ENCODE measurements around the gene RBBP8NL. TPM values are rescaled to one million over a fixed set of nuclear protein-coding genes. Genes with fewer than 3 reads are reported as not detected.
"Not testable (repeated sequence)": the region's sequence is repeated elsewhere in the genome, so short reads cannot be mapped to it uniquely, and the experiment has no call there.

The RBBP8NL gene
- total and polyA plus RNA-seq, 5 donors from 2014 or later, result not detected

GRCh38 chr20:62426059-62426348, 1.3 kb downstream of the RBBP8NL start:
- not testable (repeated sequence) for H3K27ac ChIP-seq (ENCODE audit: insufficient read depth, low read length, poor library complexity, severe bottlenecking); H3K4me1 ChIP-seq (ENCODE audit: control insufficient read depth, insufficient read depth, low read length, poor library complexity, severe bottlenecking); H3K27me3 Mint-ChIP-seq; H3K36me3 Mint-ChIP-seq; H3K9me3 Mint-ChIP-seq; DNase-seq; H3K27me3 ChIP-seq (ENCODE audit: control insufficient read depth, insufficient read depth, low read length); H3K36me3 ChIP-seq (ENCODE audit: control insufficient read depth, insufficient read depth, low read length); H3K9me3 ChIP-seq (ENCODE audit: control insufficient read depth in 2 of 2, low read length in 2 of 2); H3K4me3 Mint-ChIP-seq; H3K4me3 ChIP-seq (ENCODE audit: low read depth, low read length); ATAC-seq (ENCODE audit: low read depth in 2 of 2); H3K27ac Mint-ChIP-seq; H3K4me1 Mint-ChIP-seq

- ATAC-seq (ENCODE audit: low read depth in 2 of 2) (no peak), DNase-seq (no peak)
- no peaks in the 10 kb centered on the region for H3K27me3 ChIP-seq (ENCODE audit: control insufficient read depth, insufficient read depth, low read length)
- H3K27me3 Mint-ChIP-seq, result no peaks in the 10 kb centered on the region
- H3K4me1 Mint-ChIP-seq, result no peaks in the 10 kb centered on the region
- no peaks in the 10 kb centered on the region for H3K9me3 Mint-ChIP-seq
- H3K4me1 ChIP-seq (ENCODE audit: control insufficient read depth, insufficient read depth, low read length, poor library complexity, severe bottlenecking), result no peaks in the 10 kb centered on the region
- no peak overlapping the region for H3K27ac Mint-ChIP-seq
- no peaks in the 10 kb centered on the region for H3K36me3 ChIP-seq (ENCODE audit: control insufficient read depth, insufficient read depth, low read length)
- H3K9me3 ChIP-seq (ENCODE audit: control insufficient read depth in 2 of 2, low read length in 2 of 2), result no peaks in the 10 kb centered on the region
- no peaks in the 10 kb centered on the region for H3K36me3 Mint-ChIP-seq
- H3K4me3 ChIP-seq (ENCODE audit: low read depth, low read length), result no peak overlapping the region
- no peak overlapping the region for H3K27ac ChIP-seq (ENCODE audit: insufficient read depth, low read length, poor library complexity, severe bottlenecking)
- no peak overlapping the region for H3K4me3 Mint-ChIP-seq
Observed at GRCh38 chr20:62425281-62426058, 1.9 kb downstream of the RBBP8NL start.

- no peaks in the 10 kb centered on the region for H3K9me3 ChIP-seq (ENCODE audit: control insufficient read depth in 2 of 2, low read length in 2 of 2)
- no peaks in the 10 kb centered on the region for H3K4me1 Mint-ChIP-seq
Observed at GRCh38 chr20:62424249-62425107, 2.9 kb downstream of the RBBP8NL start.

GRCh38 chr20:62423326-62423706, 4.0 kb downstream of the RBBP8NL start:
- H3K36me3 Mint-ChIP-seq, result no peaks in the 10 kb centered on the region
- Histone ChIP-seq H3K36me3 (ENCODE audit: control insufficient read depth, insufficient read depth, low read length) (no peaks in the 10 kb centered on the region), H3K9me3 (ENCODE audit: control insufficient read depth in 2 of 2, low read length in 2 of 2) (no peaks in the 10 kb centered on the region), H3K27ac (ENCODE audit: insufficient read depth, low read length, poor library complexity, severe bottlenecking) (no peak overlapping the region), H3K4me1 (ENCODE audit: control insufficient read depth, insufficient read depth, low read length, poor library complexity, severe bottlenecking) (no peaks in the 10 kb centered on the region), H3K27me3 (ENCODE audit: control insufficient read depth, insufficient read depth, low read length) (no peaks in the 10 kb centered on the region), H3K4me3 (ENCODE audit: low read depth, low read length) (no peak overlapping the region)
- no peaks in the 10 kb centered on the region for H3K4me1 Mint-ChIP-seq
- DNase-seq (no peak), ATAC-seq (ENCODE audit: low read depth in 2 of 2) (no peak)
- no peak overlapping the region for H3K4me3 Mint-ChIP-seq
- H3K9me3 Mint-ChIP-seq, result no peaks in the 10 kb centered on the region
- no peak overlapping the region for H3K27ac Mint-ChIP-seq
- H3K27me3 Mint-ChIP-seq, result no peaks in the 10 kb centered on the region

More at GRCh38 chr20:62424249-62425107, 2.9 kb downstream of the RBBP8NL start:
- H3K9me3 Mint-ChIP-seq, result no peaks in the 10 kb centered on the region
- Histone ChIP-seq H3K27ac (ENCODE audit: insufficient read depth, low read length, poor library complexity, severe bottlenecking) (no peak overlapping the region), H3K36me3 (ENCODE audit: control insufficient read depth, insufficient read depth, low read length) (no peaks in the 10 kb centered on the region), H3K27me3 (ENCODE audit: control insufficient read depth, insufficient read depth, low read length) (no peaks in the 10 kb centered on the region), H3K4me3 (ENCODE audit: low read depth, low read length) (no peak overlapping the region), H3K4me1 (ENCODE audit: control insufficient read depth, insufficient read depth, low read length, poor library complexity, severe bottlenecking) (no peaks in the 10 kb centered on the region)
- ATAC-seq (ENCODE audit: low read depth in 2 of 2) (no peak), DNase-seq (no peak)
- no peaks in the 10 kb centered on the region for H3K27me3 Mint-ChIP-seq
- no peaks in the 10 kb centered on the region for H3K36me3 Mint-ChIP-seq
- no peak overlapping the region for H3K27ac Mint-ChIP-seq
- no peak overlapping the region for H3K4me3 Mint-ChIP-seq

GRCh38 chr20:62422636-62423325, 4.6 kb downstream of the RBBP8NL start:
- Mint-ChIP-seq H3K4me3 (no peak overlapping the region), H3K27me3 (no peaks in the 10 kb centered on the region), H3K36me3 (no peaks in the 10 kb centered on the region), H3K27ac (no peak overlapping the region), H3K9me3 (no peaks in the 10 kb centered on the region), H3K4me1 (no peaks in the 10 kb centered on the region)
- H3K27me3 ChIP-seq (ENCODE audit: control insufficient read depth, insufficient read depth, low read length), result no peaks in the 10 kb centered on the region
- H3K36me3 ChIP-seq (ENCODE audit: control insufficient read depth, insufficient read depth, low read length), result no peaks in the 10 kb centered on the region
- no peaks in the 10 kb centered on the region for H3K9me3 ChIP-seq (ENCODE audit: control insufficient read depth in 2 of 2, low read length in 2 of 2)
- H3K4me3 ChIP-seq (ENCODE audit: low read depth, low read length), result no peak overlapping the region
- no peak overlapping the region for H3K27ac ChIP-seq (ENCODE audit: insufficient read depth, low read length, poor library complexity, severe bottlenecking)
- ATAC-seq (ENCODE audit: low read depth in 2 of 2) (no peak), DNase-seq (no peak)
- no peaks in the 10 kb centered on the region for H3K4me1 ChIP-seq (ENCODE audit: control insufficient read depth, insufficient read depth, low read length, poor library complexity, severe bottlenecking)

GRCh38 chr20:62421716-62421990, 5.7 kb downstream of the RBBP8NL start:
- Mint-ChIP-seq H3K27ac (no peak overlapping the region), H3K36me3 (no peaks in the 10 kb centered on the region)

GRCh38 chr20:62420846-62421715, 6.3 kb downstream of the RBBP8NL start:
- Histone ChIP-seq H3K4me3 (ENCODE audit: low read depth, low read length) (no peak overlapping the region), H3K9me3 (ENCODE audit: control insufficient read depth in 2 of 2, low read length in 2 of 2) (no peaks in the 10 kb centered on the region), H3K36me3 (ENCODE audit: control insufficient read depth, insufficient read depth, low read length) (no peaks in the 10 kb centered on the region), H3K4me1 (ENCODE audit: control insufficient read depth, insufficient read depth, low read length, poor library complexity, severe bottlenecking) (no peaks in the 10 kb centered on the region), H3K27me3 (ENCODE audit: control insufficient read depth, insufficient read depth, low read length) (no peaks in the 10 kb centered on the region), H3K27ac (ENCODE audit: insufficient read depth, low read length, poor library complexity, severe bottlenecking) (no peak overlapping the region)
- Mint-ChIP-seq H3K4me1 (no peaks in the 10 kb centered on the region), H3K27me3 (no peaks in the 10 kb centered on the region), H3K36me3 (no peaks in the 10 kb centered on the region), H3K4me3 (no peak overlapping the region), H3K27ac (no peak overlapping the region), H3K9me3 (no peaks in the 10 kb centered on the region)
- DNase-seq (no peak), ATAC-seq (ENCODE audit: low read depth in 2 of 2) (no peak)

More at GRCh38 chr20:62421716-62421990, 5.7 kb downstream of the RBBP8NL start:
- Histone ChIP-seq H3K27ac (ENCODE audit: insufficient read depth, low read length, poor library complexity, severe bottlenecking) (no peak overlapping the region), H3K36me3 (ENCODE audit: control insufficient read depth, insufficient read depth, low read length) (no peaks in the 10 kb centered on the region), H3K4me3 (ENCODE audit: low read depth, low read length) (no peak overlapping the region), H3K9me3 (ENCODE audit: control insufficient read depth in 2 of 2, low read length in 2 of 2) (no peaks in the 10 kb centered on the region), H3K27me3 (ENCODE audit: control insufficient read depth, insufficient read depth, low read length) (no peaks in the 10 kb centered on the region), H3K4me1 (ENCODE audit: control insufficient read depth, insufficient read depth, low read length, poor library complexity, severe bottlenecking) (no peaks in the 10 kb centered on the region)
- no peak for DNase-seq
- no peak for ATAC-seq (ENCODE audit: low read depth in 2 of 2)
- Mint-ChIP-seq H3K4me1 (no peaks in the 10 kb centered on the region), H3K27me3 (no peaks in the 10 kb centered on the region), H3K9me3 (no peaks in the 10 kb centered on the region), H3K4me3 (no peak overlapping the region)
